Measurements from ENCODE around the gene FXYD5.
"Not testable (repeated sequence)": the region's sequence is repeated elsewhere in the genome, so short reads cannot be mapped to it uniquely, and the experiment has no call there.

The FXYD5 gene

DNA sequence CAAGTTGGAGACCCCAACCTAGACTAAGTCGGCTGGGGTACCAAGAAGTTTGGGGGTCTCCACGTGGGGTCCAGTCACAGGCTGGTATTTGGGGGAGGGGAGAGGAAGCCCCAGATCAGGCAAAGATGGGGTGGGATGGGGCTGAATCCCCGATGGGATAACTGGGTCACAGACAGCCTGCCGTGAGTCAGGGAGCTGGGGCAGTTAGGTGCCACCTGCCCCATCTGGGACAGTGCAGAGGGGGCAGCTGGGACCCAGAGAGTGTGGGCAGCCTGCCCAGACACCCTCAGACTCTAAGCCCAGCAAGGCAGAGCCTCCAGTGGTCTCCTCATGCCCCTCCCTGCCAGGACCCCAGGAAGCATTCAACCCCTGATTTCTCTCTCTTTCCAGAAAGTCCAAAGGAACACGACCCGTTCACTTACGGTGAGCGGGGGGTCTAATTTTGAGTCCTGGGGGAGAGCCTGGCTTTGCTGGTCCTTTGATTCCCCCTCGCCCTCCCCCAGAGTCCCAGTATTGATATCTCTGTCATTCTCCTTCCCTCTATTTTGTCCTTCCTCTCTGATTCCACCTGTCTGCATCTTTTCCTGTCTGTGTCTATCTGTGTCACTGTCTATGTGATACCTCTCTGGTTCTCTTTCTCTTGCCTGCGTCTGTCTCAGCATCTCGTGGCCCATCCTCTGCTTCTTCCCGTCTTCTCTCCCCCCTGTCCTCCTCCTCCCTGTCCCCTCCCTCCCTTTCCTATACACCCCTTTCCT, 14.2 kb upstream of the FXYD5 start:
- DNase-seq = no peak

DNA sequence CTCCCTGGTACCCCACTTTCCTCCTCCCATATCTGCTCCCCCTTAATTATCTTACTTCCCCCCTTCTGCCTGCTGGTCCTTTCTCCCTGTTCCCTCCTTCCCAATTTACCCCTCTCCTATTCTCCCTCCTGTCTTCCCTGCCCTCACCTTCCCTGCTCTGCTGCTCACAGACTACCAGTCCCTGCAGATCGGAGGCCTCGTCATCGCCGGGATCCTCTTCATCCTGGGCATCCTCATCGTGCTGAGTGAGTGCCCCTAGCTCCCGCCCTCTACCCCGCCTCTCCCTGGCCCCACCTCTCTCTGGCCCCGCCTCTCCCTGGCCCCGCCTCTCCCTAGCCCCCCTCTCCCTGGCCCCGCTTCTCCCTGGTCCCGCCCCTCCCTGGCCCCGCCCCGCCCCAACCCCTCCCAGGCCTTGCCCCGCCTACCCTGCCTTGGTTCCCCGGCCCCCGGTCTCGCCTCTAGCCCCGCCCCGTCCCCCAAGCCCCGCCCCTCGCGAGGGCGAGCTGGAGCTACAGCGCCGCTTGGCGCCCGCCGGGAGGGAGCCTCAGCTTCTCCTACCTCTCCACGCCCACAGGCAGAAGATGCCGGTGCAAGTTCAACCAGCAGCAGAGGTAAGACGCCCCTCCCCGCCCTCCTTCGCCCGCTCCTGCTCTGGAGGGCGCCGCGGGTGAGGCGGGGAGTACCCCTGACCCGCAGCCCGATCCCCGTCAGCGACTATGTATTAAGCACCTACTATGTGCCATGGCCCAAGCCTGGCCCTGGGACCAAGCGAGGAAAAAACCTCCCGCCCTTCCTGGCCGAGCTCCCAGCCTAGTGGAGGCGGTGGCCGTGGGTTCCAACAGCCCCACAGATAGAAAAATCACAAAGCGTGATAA, 13.3 kb upstream of the FXYD5 start:
- DNase-seq = no peak

DNA sequence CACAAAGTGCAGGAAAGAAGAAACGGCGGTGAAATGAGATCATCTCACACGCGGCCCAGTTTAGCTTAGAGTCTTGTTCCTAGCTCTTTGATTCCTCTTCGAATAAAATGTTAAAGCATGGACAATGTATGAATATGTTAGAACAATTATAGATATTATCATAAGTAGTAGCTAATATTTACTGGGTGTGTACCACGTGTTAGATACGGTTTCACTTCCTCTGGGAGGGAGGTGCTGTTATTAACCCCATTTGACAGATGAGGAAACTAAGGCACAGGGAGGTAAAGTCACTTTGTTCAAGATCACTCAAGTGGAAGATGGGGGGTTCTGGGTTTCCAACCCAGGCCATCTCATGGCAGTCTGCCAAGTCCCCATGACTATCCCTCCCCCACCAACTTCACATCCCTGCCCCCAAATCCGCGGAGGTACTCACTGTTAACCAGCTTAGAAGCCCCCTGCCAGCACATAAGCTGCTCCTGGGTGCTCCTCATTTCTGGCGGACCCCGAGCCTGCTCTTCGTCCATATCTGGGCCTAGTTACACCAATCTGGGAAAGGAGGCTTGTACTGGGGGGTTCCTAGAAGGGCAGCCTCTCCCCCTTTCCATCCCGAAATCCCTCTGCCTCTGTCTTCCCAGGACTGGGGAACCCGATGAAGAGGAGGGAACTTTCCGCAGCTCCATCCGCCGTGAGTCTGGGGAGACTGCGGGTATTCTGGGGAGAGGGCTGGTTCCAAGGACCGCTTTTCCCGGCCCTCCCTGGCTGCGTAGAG, 12.5 kb upstream of the FXYD5 start:
- DNase-seq = no peak

DNA sequence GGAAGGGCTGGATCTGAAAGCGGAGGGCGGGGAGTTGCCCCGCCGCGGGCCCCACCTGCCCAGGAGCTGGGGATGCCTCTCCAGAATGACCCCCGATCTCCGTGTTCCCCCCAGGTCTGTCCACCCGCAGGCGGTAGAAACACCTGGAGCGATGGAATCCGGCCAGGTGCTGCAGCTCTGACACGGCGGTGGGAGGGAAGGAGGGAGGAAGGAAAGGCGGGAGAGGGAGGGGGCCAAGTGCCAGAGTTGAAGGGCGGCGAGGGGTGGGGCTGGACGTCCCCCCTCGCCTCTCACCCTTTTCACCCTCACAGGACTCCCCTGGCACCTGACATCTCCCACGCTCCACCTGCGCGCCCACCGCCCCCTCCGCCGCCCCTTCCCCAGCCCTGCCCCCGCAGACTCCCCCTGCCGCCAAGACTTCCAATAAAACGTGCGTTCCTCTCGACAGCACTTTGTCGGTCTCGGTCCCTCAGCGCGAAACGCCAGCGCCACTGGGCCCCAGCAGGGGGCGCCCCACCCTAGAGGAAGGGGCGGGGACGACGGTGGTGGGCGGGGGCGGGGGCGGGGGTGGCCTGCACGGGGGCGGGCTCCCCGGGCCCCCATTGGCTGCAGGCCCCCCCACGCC, 11.8 kb upstream of the FXYD5 start:
- no peak for DNase-seq

DNA sequence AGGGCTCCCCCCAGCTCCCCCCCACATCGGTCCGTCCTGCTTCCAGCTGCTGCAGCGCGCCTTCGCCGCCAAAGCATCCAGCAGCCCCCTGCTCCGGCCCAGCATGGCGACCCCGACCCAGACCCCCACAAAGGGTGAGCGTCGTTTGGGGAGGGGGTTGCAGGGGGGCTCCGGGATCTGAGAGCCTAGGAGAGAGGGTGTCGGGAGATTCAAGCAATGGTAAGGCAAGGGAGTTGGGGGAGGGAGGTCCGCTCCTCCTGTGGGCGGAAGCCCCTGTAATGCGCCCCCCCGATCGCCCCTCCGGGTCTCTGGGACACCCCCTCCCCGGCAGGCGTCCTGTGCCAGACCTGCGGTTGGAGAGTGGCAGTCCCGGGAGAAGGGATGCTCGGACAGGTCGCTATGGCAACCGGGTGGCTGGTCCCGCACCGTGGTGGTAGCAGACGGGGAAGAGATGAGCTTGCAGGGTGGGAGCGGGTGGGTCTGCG, 11.3 kb upstream of the FXYD5 start, which contains the start of gene FXYD7:
Gene FXYD7 (plus strand): TSS at position 25 of the 485 bp plus-strand sequence. CDS start 79 bp downstream, at position 104.
- no peak for DNase-seq

DNA sequence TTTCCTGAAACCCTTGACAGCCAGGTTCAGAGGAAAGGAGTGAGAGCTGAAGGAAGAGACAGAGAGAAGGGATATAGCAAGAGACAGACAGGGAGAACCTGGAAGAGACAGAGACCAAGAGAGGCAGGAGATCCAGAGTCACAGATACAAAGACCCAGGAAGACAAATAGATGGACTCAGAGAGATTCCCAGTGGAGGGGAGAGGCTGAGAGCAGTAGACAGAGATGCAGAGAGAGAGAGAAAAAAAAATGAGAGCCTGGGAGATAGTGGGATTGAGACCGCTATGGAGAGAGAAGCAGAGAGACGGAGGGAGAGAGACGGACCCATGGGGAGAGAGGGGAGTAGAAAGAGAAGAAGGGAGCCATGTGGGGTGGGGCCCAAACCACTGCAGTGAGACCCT, 10.7 kb upstream of the FXYD5 start:
- DNase-seq = no peak

DNA sequence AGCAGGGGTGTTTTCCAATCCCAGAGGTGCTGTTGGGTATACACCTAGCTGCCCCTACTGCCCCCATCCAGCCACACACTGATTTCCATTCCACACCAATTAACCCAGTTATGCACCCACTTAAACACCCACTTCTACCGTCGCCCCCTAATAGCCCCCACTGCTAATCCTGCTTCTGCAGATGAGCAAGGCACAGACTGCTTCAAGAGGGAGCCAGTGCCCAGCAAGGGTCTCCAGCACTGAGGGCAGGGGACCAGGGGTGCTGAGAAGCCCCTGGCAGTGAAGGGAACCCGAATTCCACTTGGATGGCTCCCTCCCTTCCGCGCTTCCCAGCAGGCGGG, 10.3 kb upstream of the FXYD5 start:
- no peak for DNase-seq

DNA sequence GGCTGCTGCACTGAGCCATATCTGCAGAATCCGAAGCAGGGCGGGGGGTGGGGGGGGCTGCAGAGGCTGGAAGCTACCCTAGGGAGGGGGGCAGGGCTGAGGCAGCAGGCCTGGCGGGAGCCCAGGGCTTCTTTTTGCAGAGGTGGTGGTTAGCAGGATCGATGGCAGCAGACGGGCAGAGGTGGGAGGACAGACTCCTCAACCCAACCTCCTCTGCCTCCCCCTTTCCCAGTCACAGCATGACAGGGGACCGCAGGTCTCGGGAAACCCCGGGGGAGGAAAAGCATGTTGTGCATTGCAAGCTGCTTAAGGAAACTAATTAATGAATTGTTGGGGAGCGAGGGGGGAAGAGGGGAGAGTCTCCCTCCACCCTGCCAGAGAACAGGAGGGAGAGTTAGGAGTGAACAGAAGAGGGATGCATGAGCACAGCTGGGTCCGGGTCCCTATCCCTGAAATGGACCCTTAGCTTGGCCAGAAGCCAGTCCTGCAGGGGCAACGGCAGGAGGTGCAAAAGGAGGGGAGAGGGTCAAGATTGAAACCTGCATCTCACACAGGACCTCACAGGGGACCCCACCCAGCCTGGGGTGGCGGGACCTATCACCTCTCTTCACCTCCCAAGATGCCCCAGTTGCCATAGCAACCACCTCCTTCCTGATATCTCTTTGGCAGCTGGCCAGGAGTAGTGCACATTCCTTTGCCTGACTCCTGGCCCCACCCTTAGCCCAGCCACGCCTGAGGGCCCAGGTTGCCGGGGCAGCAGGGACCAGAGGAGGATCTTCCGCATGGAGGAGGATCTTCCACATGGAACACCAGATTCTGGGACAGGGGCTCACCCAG, 9.7 kb upstream of the FXYD5 start:
- no peak for DNase-seq

DNA sequence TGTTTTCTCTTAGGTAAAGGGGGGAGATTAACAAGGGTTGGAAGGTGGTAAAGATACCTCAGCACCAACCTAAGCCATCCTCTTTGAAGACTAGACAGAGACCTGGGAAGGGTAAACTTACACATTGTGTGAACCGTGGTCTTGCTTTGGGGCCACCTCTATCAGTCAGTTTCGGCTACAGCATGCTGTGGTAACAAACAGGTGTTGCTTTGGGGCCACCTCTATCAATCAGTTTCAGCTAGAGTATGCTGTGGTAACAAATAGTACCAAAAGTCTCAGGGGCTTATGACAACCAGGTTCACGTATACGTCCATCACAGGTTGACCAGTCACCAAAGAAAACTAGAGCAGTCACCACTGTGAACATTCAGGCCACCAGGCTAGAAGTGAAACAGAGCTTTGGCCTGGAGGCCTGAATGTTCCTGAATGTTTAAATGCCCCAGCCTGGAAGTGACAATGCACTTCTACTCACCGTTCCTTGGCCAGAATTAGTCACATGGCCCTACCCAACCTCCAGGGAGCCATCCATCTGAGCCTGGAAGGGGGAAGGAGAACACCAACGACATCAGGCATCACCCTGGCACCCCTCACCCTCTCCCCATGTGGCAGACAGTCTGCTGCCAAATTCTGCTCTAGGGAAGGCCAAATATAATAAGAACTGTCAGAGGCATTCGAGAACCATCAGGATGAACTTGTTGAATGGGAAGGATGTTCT, 7.6 kb upstream of the FXYD5 start:
- no peak for DNase-seq

DNA sequence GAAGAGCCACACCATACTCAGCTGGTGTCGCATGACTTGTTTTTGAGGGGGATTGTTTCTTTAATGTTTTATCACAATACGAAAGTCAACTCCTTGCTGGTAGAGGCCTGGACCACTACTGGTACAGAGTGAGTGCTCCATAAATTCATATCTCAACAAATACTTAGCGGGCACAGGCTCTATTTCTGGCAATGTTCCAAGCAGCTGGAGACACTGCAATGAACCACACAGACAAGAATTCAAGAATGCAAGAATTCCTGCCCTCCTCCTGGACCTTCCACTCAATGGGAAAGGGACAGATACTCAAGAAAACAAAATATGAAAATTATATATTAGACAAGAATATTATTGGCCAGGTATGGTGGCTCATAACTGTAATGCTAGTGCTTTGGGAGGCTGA, 5.1 kb upstream of the FXYD5 start:
- DNase-seq = no peak

DNA sequence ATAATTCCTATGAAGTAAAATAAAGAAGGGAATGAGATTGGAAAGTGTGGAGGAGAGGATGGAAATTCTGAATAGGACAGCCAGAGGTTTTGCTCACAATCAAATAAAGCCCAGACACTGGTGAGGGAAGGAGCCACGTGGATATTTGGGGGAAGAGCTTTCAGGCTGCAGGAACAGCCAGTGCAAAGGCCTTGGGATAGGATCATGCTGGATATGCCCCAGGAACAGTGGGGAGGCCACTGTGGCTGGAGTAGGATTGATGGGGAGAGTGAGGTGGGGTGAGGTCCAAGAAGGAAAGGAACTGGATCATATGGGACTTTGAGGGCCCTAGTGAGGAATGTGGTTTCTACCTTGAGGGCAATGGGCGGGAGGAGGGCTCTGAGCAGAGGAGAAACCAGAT, 4.1 kb upstream of the FXYD5 start:
- DNase-seq = no peak

DNA sequence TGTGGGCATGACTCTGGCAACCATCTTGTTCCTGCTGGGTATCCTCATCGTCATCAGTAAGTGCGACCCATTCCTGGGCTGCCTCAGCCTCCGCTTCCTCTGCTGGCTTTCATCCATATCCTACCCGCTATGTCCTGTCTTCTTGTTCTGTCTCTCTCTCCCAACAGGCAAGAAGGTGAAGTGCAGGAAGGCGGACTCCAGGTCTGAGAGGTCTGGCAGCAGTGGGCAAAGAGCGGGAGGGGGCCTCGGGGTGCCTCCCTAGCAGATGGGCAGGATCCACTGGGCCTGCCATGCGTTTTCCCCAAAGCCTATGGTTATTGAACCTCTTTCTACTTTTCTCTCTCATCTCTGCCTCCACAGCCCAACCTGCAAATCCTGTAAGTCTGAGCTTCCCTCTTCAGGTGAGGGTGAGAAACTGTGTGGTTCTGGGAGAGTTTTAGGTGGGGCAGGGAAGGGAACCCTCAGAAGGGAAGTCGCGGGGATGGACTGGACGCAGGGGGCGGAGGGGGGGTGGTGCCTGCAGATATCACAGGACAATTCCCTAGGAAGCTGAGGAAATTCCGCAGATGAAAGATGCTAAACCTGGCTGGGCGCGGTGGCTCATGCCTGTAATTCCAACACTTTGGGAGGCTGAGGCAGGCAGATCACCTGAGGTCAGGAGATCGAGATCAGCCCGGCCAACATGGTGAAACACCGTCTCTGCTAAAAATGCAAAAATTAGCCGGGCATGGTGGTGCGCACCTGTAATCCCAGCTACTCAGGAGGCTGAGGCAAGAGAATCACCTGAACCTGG, 3.1 kb upstream of the FXYD5 start:
- no peak for DNase-seq

DNA sequence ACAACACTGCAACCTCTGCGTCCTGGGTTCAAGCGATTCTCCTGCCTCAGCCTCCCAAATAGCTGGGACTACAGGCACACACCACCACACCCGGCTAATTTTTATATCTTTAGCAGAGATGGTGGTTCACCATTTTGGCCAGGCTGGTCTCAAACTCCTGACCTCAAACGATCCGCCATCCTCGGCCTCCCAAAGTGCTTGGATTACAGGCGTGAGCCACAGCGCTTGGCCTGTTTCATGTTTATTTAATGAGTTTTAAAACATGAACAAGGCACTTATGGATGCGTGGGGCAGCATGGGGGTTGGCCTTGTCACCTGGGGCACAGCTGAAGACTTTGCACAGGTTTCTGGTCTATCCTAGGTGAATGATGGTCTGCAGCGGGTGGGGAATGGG, 1.4 kb upstream of the FXYD5 start:
- DNase-seq = not testable (repeated sequence)

DNA sequence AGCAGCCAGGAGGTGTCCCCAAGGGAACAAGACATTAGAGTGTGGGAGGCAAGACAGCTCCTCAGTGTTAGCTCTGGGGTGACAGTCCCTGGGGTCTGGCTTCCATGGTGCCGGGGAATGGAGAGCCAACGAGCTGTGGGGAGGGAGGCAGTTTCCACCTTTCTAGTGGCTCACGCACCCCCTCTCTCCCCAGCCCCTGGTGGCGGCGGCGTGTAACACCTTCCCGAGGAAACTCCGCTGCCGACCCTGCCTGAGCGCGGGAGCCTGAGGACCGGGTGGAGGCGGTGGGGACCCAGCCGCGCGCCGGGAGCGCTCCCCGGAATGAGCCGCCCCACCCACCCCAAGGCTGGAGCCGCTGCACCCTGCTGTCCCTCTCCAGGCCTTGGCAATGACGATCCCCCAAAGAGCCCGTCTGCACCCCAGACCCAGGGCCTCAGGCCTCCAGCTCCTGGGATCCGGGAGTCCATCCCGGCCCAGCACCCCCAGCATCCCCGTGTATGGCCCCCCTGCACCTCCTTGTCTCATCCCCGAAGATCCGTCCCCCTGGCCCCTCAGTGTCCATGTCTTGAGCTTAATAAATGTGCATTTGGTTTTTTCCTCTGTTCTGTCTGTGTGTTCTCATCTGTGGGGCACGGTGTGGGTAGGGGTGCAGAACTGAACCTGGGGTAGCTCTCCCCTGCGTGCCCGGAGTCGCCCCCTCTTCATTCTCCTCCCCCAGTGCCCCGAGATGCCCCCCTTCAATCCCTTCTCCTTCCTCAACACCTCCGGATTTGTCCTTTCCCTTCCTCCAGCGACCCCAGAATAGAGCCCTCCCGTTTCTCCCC, 622 bp upstream of the FXYD5 start:
- no peak for DNase-seq

DNA sequence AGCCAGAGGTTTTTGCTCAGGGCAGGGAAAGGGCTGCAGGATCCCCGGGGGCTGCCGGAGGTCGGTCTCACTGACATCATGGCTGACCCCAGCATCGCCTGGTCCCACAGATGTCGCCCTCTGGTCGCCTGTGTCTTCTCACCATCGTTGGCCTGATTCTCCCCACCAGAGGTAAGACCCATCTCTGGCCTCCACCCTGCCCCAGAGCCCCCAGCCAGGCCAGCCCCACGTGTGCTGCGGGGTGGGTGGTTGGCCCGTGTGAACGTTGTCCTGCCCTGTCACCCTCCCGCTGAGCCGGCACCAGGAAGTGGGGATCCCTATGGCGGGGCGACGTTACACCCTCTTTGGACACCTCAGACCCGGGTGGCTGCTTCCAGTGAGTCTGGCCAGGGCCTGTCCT, 906 bp downstream of the FXYD5 start:
- DNase-seq = no peak

DNA sequence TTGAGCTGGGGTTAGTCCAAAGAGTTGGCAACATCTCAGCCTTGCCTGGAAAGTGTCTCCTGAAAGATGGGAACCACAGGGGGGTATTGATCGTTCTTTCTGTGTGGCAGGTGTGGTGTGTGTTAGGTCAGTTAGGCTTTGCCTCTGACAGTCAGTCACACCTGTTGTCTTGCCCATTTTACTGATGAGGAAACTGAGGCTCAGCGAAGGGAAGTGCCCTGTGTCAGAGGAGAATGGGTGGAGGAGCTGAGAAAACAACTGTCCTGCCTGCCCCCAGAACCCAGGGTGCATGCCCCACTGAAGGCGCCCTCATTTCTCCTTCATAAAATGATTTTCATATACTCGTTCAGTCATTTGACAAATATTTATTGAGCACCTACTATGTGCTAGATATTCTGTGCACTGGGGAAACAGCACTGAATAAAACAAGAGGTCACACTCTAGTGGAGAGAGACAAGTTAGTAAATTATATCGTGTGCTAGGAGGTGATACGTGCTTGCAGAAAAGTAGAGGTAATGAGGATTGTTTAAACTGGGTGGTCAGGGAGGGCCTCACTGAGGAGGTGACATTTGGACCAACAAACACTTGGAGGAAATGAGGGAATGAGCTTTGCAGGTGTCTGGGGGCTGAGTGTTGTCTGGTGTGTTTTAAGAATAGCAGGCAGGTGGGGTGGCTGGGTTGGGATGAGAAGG, 1.6 kb downstream of the FXYD5 start:
- DNase-seq = no peak

DNA sequence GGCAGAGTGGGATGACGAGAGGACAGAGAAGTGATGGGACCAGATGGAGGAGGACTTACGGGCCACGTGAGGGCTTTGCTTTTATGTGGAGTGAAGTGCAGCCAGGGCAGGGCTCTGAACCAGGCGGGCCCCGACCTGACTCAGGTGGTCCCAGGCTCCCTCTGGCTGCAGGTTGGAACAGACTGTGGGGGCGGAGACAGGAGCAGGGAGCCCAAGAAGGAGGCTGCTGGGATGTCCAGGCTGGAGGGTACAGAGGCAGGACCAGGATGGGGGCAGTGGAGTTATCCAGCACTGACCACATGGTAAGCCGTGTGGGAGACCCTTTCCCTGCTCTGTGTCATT, 2.1 kb downstream of the FXYD5 start:
- DNase-seq = no peak

DNA sequence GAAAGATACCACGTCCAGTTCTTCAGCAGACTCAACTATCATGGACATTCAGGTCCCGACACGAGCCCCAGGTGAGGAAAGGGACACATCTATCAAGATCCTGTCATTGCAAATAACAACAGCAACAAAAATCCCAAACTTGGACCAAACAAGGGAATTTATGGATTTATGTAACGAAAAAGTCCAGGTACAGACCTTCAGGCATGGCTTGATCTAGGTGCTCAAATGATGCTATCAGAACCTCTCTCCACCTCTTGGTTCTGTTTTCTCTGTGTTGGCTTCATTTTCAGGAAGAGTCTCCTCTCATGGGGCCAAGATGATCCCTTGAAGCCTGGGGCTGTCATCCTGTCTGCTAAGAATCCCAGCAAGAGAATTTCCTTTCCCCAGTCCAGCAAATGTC, 2.9 kb downstream of the FXYD5 start:
- no peak for DNase-seq

DNA sequence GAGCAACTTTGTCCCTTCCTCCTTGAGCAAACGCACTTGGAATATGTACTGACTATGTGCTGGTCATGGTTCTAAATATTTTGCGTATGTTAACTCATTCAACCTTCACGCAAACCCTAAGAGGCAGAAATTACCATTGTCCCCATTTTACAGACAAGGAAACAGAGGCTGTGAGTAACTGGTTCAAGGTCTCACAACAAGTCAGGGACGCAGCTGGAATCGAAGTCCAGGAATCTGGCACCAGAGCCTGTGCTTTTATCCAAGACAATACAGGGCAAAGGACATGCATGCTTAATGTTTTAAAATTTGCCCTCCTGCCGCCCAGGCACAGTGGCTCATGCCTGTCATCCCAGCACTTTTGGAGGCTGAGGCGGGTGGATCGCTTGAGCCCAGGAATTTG, 5.1 kb downstream of the FXYD5 start:
- no peak for DNase-seq
